Ascending aorta (tissue), 2 donors: ENCODE results near the gene SVOP. TPM values are rescaled to one million over a fixed set of nuclear protein-coding genes. Genes with fewer than 3 reads are reported as not detected.

Experiments
- DNase-seq, 2 donors: peaks; one replicate each; pipeline ENCODE4 v3.0.0-alpha.2; 2019; ENCODE audit warnings: low spot score in 2 of 2
- H3K27ac ChIP-seq, 2 donors: fragments of 200-600 bp; sonication (generic); one replicate each; pipeline ENCODE4 v1.5.1; 2016 to 2017; ENCODE audit warnings: mild to moderate bottlenecking in 1 of 2
- H3K27me3 ChIP-seq: fragments of 200-600 bp; sonication (generic); one replicate; pipeline ENCODE4 v1.5.1; 2017
- H3K36me3 ChIP-seq, 2 donors: fragments of 200-600 bp; sonication (generic); one replicate each; pipeline ENCODE4 v1.5.1; 2016
- H3K4me1 ChIP-seq, 2 donors: fragments of 200-600 bp; sonication (generic); one replicate each; pipeline ENCODE4 v1.5.1; 2016 to 2017; ENCODE audit warnings: mild to moderate bottlenecking in 1 of 2
- H3K4me3 ChIP-seq, 2 donors: fragments of 200-600 bp; sonication (generic); one replicate each; pipeline ENCODE4 v1.5.1; 2016 to 2017; ENCODE audit warnings: mild to moderate bottlenecking in 1 of 2
- H3K9me3 ChIP-seq, 2 donors: fragments of 200-600 bp; sonication (generic); one replicate each; pipeline ENCODE4 v1.5.1; 2016
- intact Hi-C: fragments of 100-400 bp; cut with DNase I; formaldehyde crosslinking; loops from one replicate; pipeline ENCODE4 v1.15.1; 2023
- total RNA-seq: library from RNA; depleted of rRNA; stranded (reverse); fragments of >200 nt; gene quantifications from one replicate; pipeline ENCODE4 v1.1.0, GENCODE V29; 2016
- TF ChIP-seq, protein P1 (sequence below), 3 experiments: fragments of 200-600 bp in 2 of 3; fragments of 450-650 bp in 1 of 3; sonication (generic) in 2 of 3; IDR thresholded peaks; one replicate each; pipeline ENCODE4 v1.5.1; 2016 to 2019; ENCODE audit warnings: antibody characterized with exemption in 3 of 3, mild to moderate bottlenecking in 1 of 3, moderate library complexity in 1 of 3

SVOP gene
- total RNA-seq, 1 donor from 2014 or later: not detected

DNA sequence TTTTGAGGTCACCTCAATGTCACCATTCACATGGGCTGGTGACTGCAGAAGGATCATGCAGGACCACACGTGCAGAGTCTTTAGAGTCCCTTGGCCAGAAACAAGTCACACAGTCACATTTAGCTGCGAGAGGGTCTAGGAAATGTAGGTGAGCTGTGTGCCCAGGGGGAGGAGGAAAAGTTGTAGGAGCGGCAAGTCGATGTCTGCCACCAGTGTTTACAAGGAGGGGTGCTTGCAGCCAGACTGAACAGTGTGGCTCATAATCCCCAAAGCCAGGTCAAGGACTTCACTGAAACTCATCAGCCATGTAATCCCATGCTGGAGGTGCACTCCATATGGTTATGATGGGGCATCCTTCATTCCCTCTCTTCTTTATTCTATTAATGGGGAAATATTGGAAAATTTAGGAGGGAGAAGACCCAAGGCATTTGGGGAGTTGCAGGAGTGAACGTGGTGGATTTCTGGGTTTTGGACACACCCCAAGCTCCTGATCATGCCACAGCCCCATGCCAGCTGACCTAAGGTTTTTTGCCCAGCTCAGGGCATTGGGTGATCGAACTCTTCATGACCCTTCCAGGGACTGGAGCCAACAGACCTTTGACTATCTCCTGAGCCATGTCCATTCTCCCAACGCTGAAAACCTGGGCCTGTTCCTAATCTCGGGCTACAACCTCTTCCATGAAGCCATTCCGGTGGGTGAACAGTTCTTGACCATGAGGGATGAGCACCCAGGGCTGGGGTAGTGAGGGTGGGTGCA, 133.8 kb downstream of the SVOP start:
- TF ChIP-seq, protein P1, sequence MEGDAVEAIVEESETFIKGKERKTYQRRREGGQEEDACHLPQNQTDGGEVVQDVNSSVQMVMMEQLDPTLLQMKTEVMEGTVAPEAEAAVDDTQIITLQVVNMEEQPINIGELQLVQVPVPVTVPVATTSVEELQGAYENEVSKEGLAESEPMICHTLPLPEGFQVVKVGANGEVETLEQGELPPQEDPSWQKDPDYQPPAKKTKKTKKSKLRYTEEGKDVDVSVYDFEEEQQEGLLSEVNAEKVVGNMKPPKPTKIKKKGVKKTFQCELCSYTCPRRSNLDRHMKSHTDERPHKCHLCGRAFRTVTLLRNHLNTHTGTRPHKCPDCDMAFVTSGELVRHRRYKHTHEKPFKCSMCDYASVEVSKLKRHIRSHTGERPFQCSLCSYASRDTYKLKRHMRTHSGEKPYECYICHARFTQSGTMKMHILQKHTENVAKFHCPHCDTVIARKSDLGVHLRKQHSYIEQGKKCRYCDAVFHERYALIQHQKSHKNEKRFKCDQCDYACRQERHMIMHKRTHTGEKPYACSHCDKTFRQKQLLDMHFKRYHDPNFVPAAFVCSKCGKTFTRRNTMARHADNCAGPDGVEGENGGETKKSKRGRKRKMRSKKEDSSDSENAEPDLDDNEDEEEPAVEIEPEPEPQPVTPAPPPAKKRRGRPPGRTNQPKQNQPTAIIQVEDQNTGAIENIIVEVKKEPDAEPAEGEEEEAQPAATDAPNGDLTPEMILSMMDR (IDR thresholded peaks at IDR 0.05): no peak
- Histone ChIP-seq H3K27ac (no peak overlapping the region), H3K27me3 (no peaks in the 10 kb centered on the region), H3K4me3 (no peak overlapping the region), H3K36me3 (no peaks in the 10 kb centered on the region), H3K9me3 (no peaks in the 10 kb centered on the region), H3K4me1 (no peaks in the 10 kb centered on the region)
- intact Hi-C loops: no loop called here
- no peak for DNase-seq

GRCh38 chr12:108884116-108885012, 136.5 kb downstream of the SVOP start:
- Histone ChIP-seq H3K36me3 (no peaks in the 10 kb centered on the region), H3K27me3 (no peaks in the 10 kb centered on the region), H3K9me3 (no peaks in the 10 kb centered on the region), H3K4me3 (no peak overlapping the region), H3K4me1 (no peaks in the 10 kb centered on the region), H3K27ac (no peak overlapping the region)
- intact Hi-C loops: no loop called here
- TF ChIP-seq, protein P1 (IDR thresholded peaks at IDR 0.05): peak in 2 of 3 experiments; percentile 17 to 34
- DNase-seq: peak in 1 of 2 donors; percentile 72

GRCh38 chr12:108881953-108882352, 138.9 kb downstream of the SVOP start:
- DNase-seq: no peak
- H3K36me3 ChIP-seq: no peaks in the 10 kb centered on the region
- no peaks in the 10 kb centered on the region for H3K4me1 ChIP-seq
- intact Hi-C loops: no loop called here
- H3K4me3 ChIP-seq: no peak overlapping the region
- H3K9me3 ChIP-seq: no peaks in the 10 kb centered on the region
- no peaks in the 10 kb centered on the region for H3K27me3 ChIP-seq
- TF ChIP-seq, protein P1 (IDR thresholded peaks at IDR 0.05): no peak
- no peak overlapping the region for H3K27ac ChIP-seq

GRCh38 chr12:108879615-108880254, 141.1 kb downstream of the SVOP start, which contains the start of gene DAO:
Gene DAO, plus strand, starts transcription at chr12:108880092. Its CDS starts 4,915 bp downstream, at chr12:108885007.
- Histone ChIP-seq H3K36me3 (no peaks in the 10 kb centered on the region), H3K27ac (no peak within 1 kb of the TSS), H3K27me3 (no peaks in the 10 kb centered on the region), H3K4me1 (no peaks in the 10 kb centered on the region), H3K4me3 (no peak within 1 kb of the TSS), H3K9me3 (no peaks in the 10 kb centered on the region)
- TF ChIP-seq, protein P1 (IDR thresholded peaks at IDR 0.05): no peak
- intact Hi-C loops: no loop called here
- DNase-seq: no peak

GRCh38 chr12:108876550-108876949, 144.3 kb downstream of the SVOP start:
- TF ChIP-seq, protein P1 (IDR thresholded peaks at IDR 0.05): no peak
- Histone ChIP-seq H3K4me3 (no peak overlapping the region), H3K27ac (no peak overlapping the region), H3K4me1 (no peaks in the 10 kb centered on the region), H3K27me3 (no peaks in the 10 kb centered on the region), H3K9me3 (no peaks in the 10 kb centered on the region), H3K36me3 (no peaks in the 10 kb centered on the region)
- intact Hi-C loops: no loop called here
- DNase-seq: no peak
